PFSK-1 (cell line): ENCODE results near the gene HOXC11.

Source experiments
- FOXP2 ChIP-seq: optimal IDR thresholded peaks from 2 replicates; pipeline ENCODE3; 2011; ENCODE audit warnings: borderline replicate concordance, control low read depth, inconsistent platforms; ENCODE audit not compliant: insufficient read depth; ENCODE audit errors: extremely low read length, extremely low read depth
- POLR2AphosphoS5 ChIP-seq: IDR thresholded peaks from 2 replicates; pipeline ENCODE4 v1.6.1; 2012; ENCODE audit warnings: low read depth, mild to moderate bottlenecking, control low read depth, low read length, moderate library complexity
- SIN3A ChIP-seq: IDR thresholded peaks from 2 replicates; pipeline ENCODE4 v1.6.1; 2012; ENCODE audit warnings: mild to moderate bottlenecking, low read length, moderate library complexity, borderline replicate concordance; ENCODE audit not compliant: insufficient read depth
- TAF1 ChIP-seq: IDR thresholded peaks from 2 replicates; pipeline ENCODE4 v1.6.1; 2012; ENCODE audit warnings: low read length, control low read depth, borderline replicate concordance; ENCODE audit not compliant: insufficient read depth
- TF ChIP-seq, protein P1 (sequence below), 2 experiments: IDR thresholded peaks; 2 replicates each; pipeline versions ENCODE4 v1.6.1 to v1.8.0; 2011 to 2012; ENCODE audit warnings: low read depth in 2 of 2, low read length in 2 of 2, control low read depth in 1 of 2, inconsistent platforms in 1 of 2, mild to moderate bottlenecking in 1 of 2, moderate library complexity in 1 of 2; ENCODE audit not compliant: insufficient read depth in 1 of 2

DNA sequence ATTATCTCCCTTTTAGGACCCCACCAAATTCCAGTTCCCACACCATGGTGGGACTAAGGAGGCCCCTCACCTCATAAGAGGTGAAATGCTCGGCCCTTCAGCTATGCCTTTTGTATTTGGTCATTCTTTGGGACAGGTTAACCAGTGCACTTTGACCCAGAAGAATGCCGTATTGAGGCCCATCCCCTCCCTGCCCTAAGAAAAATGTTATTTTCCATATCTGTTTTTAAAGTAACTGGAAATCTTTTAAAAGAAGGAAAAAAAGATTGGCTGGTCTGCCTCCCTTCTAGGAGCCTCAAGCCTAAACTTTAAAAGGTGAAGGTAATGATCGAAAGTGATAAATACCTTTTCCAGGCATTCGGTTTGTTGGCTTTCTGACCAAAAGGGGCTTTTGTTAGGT lies 40.0 kb upstream of the HOXC11 start:
- TF ChIP-seq TAF1 (no peak), POLR2AphosphoS5 (no peak), SIN3A (no peak), FOXP2 (no peak)
- TF ChIP-seq, protein P1, sequence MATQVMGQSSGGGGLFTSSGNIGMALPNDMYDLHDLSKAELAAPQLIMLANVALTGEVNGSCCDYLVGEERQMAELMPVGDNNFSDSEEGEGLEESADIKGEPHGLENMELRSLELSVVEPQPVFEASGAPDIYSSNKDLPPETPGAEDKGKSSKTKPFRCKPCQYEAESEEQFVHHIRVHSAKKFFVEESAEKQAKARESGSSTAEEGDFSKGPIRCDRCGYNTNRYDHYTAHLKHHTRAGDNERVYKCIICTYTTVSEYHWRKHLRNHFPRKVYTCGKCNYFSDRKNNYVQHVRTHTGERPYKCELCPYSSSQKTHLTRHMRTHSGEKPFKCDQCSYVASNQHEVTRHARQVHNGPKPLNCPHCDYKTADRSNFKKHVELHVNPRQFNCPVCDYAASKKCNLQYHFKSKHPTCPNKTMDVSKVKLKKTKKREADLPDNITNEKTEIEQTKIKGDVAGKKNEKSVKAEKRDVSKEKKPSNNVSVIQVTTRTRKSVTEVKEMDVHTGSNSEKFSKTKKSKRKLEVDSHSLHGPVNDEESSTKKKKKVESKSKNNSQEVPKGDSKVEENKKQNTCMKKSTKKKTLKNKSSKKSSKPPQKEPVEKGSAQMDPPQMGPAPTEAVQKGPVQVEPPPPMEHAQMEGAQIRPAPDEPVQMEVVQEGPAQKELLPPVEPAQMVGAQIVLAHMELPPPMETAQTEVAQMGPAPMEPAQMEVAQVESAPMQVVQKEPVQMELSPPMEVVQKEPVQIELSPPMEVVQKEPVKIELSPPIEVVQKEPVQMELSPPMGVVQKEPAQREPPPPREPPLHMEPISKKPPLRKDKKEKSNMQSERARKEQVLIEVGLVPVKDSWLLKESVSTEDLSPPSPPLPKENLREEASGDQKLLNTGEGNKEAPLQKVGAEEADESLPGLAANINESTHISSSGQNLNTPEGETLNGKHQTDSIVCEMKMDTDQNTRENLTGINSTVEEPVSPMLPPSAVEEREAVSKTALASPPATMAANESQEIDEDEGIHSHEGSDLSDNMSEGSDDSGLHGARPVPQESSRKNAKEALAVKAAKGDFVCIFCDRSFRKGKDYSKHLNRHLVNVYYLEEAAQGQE (IDR thresholded peaks at IDR 0.05; ENCODE audit: insufficient read depth in 1 of 2, low read depth in 2 of 2, low read length in 2 of 2) = no peak
